SIG-M5 (cell line): ENCODE measurements around the gene CHMP1B.
"Not testable (repeated sequence)": the region's sequence is repeated elsewhere in the genome, so short reads cannot be mapped to it uniquely, and the experiment has no call there.

ENCODE experiments used
- DNase-seq: peaks from one replicate; lab custom pipeline; 2025; lab: John Stamatoyannopoulos, UW

CHMP1B gene

DNA sequence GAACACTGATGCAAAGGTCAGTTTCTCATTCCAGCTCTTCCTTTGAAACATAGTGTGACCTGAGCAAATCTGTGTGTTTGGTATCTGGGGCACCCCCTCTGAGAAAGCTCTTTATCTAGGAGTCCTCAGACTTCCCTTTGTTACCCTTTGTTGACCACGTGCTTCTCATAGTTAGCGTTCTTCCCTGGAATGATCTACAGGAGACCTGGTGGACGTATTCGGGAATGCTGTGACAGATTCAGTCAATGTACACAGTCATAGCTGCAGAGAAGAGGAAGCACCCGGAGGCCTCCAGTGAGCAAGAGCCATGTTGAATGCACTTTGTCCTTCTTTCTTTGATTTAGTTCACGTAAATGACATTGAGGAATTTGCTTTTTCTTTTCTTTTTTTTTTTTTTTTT is 10.7 kb upstream of the CHMP1B start:
- no peak for DNase-seq

DNA sequence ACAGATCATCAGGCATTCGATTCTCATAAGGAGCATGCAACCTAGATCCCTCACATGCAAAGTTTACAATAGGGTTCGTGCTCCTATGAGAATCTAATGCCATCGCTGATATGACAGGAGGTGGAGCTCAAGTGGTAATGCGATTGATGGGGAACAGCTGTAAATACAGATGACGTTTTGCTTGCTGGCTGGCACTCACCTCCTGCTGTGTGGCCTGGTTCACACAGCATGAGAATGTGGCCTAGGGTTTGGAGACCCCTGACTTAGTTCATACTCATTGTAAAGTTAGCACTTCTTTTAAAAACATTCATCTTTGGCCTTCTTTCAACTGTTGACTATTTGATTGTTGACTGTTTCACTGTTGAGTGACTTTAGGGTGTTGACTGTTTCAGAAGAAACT is 8.7 kb upstream of the CHMP1B start:
- DNase-seq = no peak

DNA sequence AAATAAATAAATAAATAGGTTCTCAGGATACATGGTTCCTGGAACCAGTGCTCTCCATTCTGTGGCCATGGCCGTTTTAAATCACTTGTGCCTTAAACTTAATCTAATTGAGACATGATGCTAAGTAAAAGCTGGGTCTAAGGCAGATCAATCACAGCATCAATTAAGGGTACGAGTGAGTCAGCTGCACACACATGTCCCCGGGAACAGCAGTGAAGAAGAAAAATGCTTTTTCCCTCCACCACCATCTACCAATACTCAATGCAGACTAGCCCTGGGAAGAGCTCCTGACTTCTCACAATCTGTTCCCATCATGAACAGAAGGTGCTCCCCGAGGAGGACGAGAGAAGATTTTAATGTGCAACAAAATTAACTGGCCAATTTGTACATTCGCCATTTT is 6.8 kb upstream of the CHMP1B start:
- DNase-seq = no peak

DNA sequence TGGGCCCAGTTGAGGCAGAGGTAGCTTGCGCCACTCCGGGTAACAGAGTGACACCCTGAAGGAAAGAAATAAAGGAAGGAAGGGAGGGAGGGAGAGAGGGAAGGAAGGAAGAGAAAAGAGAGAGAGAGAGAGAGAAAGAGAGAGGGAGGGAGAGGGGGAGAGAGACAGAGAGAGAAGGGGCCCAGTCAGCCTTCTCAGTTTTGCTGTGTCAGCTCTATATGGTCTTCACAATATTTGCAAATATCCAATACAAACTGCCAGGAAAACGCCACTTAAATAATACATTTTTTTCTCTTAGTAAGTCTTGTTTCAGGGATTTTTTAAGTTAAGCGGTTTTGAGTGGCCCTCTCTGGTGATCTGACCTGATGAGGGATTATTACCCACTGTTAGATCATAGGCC is 5.6 kb upstream of the CHMP1B start:
- no peak for DNase-seq

DNA sequence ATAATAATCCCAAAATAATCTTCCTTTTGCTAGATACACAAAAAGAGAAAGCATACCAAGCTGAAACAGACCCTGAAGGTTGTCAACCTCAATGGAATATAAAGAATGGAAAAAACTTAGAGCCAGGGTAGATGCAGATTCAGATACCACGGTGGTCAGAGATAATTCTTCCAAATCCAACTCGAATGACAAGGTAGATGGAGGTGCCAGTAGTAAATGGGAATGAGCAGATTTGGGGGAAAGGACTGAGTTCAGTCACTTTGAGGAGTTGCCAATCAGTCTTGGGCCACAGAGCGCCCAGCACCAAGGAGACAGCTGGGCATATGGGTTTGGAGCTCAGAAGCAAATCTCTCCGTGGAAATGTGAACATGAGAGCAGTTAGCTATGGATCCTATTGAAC is 3.4 kb upstream of the CHMP1B start:
- no peak for DNase-seq

DNA sequence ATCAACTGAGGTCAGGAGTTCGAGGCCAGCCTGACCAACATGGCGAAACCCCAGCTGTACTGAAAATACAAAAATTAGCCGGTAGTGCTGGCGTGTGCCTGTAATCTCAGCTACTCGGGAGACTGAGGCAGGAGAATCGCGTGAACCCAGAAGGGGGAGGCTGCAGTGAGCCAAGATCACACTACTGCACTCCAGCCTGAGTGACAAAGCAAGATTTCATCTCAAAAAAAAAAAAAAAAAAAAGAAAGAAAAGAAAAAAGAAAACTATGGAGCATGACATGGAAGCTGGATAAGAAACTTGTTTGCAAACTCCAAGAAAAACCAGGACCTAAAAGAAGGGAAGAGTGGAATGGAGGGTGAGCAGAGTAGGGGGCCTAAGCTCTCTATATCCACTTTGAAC is 1.9 kb upstream of the CHMP1B start:
- no peak for DNase-seq

DNA sequence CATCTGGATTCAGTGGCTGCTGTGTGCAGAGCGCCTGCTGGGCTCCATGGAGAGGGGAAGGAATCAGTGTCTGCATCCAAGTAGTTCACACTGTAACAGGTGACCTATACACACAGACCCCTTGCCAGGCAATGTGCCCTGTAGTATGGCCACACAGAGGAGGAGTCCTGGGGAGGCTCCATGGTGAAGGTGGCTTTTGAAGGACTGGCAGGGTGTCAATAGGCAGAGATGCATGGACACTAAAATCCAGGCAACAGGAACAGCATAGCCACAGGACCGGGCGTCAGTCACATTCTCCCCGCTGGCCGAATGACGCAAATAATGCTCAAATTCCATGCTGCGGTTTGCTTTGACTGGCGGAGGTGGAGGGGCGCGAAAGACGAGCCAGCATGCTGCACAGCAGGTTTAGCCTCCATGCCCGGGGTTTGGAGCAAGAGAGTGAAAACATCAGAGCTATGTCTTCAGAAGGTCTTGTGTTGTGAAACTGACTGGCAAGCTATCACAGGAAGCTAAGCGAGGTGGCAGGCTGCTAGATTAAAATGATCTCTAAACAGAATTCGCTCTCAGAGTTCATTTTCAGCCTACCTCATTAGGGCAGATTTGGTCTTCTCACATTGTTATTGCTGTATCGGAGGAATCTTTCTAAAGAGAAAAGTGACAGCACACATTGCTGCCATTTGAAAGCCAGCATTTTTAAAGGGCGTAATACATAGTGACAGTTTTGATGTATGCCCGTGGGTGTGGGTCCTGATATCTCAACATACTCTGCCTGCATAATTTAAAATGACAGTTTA is 1.2 kb upstream of the CHMP1B start:
- DNase-seq = no peak

DNA sequence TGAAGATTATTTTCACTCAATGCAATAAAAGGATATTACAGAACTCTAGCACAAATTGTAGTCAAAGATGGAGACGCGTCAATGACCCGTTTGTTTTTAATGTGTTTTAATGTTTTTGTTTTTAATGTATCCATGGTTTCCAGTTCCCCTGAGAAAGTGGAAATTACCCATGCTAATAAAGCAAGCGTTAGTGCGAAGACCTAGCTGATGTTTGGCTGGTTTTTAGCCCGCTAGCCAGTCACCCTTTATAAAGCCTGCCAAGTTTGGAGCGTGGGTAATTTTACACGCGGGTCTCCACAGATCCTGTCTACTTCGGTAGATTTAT is 430 bp upstream of the CHMP1B start:
- DNase-seq = no peak

DNA sequence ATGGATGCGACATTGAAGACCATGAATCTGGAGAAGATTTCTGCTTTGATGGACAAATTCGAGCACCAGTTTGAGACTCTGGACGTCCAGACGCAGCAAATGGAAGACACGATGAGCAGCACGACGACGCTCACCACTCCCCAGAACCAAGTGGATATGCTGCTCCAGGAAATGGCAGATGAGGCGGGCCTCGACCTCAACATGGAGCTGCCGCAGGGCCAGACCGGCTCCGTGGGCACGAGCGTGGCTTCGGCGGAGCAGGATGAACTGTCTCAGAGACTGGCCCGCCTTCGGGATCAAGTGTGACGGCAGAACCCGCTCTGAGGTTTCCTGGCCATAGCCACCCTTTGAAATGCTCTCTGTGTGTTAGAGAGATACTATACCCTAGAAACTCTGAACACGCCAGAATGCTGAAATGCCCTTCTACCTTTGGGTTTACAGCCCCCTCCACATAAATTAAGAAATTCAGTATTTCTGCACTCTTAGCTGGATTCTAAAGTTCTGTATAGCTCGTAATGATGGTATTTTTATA is 659 bp downstream of the CHMP1B start:
- no peak for DNase-seq

DNA sequence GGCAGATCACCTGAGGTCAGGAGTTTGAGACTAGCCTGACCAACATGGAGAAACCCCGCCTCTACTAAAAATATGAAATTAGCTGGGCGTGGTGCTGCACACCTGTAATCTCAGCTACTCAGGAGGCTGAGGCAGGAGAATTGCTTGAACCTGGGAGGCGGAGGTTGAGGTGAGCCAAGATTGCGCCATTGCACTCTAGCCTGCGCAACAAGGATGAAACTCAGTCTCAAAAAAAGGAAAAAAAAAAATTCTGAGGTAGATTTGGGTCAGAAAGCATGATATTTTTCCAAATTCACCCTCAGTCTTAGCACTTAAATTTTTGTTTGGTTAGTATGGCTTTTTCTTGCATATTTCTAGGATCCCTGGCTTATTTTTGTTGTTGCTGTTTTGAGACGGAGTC is 3.3 kb downstream of the CHMP1B start:
- DNase-seq = not testable (repeated sequence)

DNA sequence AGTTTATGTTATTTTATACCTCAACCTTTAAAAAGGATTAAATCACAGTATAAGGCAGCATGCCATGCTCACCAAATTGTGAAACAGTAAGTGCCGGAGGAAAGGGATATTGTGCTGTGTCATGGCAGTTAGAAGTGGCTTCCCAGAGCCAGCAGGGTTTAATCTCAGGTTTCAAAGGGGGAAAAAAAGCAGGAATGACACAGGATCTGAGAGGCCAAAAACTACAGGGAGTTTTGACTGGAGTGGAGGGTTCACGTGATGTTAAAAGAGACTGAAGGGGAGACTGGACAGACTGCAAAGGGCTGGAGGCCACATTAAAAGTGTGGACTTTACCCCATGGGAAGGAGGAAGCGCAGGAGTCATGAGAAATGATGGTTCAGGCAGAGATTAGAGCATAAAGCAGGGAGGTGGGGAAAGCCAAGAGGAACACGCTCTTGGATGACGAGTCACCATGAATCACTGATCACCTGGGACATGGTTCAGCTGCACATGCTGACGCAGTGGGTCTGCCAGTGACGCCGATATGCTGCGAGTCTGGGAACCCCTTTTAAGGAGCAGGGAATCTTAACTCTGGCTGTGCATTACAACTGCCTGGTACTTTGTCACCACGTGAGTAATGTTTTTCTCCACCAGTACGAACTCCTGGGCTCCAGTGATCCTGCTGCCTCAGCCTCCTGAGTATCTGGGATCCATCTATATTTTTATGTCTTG is 6.1 kb downstream of the CHMP1B start:
- no peak for DNase-seq

DNA sequence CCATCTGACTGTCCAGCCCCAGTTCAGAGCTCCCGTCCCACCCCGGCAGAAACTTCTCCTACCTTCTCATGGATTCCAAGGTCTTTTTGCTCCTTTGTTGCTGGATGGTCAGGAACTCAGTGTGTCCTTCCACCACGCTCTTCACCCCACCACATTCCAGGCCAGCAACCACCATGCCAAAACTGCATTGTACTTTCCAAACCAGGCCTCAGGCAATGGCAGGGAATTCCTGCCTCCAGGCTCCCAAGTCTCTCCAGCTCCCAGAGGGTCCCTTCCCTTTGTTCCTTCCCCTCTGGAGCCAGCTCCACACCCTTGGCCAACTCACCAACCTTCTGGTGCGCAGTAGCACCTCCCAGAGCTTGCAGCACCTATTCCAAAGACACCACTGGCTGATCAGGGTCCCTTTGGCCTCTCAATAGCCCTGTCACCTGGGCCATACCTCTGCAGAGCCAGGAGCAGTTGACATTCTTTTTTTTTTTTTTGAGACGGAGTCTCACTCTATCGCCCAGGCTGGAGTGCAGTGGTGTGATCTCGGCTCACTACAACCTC is 8.1 kb downstream of the CHMP1B start:
- no peak for DNase-seq

DNA sequence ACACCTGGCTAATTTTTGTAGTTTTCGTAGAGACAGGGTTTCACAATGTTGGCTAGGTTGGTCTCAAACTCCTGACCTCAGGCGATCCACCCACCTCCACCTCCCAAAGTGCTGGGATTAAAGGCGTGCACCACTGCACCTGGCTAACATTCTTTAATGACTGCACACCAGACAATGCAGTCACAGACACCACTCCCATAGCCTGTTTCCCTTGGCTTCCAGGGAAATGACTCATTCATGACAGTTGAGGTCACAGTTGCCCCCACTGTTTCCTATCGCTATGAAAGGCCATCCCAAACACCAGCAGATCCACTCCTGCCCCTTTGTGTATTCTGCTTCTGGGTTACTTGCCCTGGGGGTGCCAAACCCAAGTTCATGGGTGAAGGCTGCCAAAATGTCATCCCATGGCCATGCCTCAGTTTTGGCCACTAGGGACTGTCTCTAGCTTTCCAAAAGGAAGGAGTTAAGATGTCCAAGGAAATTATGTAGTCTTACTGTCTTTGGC is 8.7 kb downstream of the CHMP1B start:
- no peak for DNase-seq

DNA sequence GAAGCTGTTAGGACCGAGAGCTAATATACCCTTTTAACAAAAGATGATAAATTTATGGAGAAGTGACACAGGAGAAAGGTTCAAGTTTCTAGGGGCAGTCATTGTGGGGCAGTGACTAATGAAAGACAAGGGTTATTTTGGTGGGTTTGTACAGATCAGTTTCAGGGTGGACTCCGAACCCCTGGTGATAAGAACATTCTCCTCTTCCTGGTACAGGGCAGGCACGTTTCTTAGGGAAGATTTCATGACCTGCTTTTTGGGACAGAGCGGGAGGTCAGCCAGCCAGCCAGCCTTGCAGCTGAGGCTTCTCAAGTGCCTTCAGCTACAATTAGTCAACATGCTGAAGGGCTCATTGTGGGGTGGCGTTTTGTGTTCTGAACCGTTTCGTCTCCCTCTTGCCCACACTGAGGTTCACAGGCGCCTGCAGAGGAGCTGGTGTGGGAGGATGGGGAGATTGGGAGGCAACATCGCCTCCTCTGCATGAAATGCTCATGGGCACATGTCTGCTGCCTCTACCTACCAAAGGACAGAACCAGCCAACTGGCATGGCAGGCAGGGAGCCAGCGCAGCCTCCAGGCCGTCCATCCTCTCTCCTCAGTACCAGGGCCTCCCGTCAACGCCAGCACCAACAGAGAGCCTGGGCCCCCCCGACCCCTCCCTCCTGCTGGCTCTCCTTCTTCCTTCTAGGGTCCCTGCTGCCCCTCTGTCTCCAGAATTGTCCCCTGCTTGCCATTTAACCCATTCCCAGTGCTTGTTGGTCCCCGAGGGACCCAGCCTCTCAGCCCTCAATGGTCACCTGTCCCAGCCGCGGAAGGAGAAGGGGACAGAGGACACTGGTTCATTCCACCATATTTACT is 9.6 kb downstream of the CHMP1B start:
- DNase-seq = no peak

DNA sequence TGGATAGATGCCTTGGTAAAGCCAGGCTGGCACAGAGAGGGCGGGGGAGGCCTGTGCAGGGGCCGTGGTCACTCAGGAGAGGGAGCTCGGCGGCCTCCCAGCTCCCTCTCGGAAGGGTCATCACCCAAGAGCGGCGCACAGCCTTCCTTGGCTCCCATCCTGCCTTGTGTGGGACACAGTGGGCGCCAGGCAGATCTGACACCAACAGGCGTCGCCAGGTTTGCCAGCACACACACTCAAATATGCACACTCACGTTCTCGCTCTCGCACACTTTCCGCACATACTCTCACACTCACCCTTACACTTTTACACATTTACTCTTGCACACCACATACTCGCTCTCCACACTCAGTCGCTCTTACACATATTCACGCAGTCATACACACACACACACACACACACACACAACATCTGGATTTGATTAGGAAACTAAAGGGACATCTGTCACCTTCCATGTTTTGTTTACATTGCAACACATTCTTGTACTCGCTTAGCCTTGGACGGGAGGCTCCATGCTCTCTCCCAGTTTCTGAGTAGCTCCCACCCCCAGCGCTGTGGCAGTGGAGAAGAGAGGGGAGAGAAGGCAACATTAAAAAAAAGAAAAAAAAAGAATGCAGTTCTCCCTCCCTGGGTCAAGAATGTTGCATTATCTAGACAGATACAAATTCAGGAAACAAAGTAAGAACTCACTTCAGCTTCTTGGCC is 10.5 kb downstream of the CHMP1B start:
- no peak for DNase-seq

DNA sequence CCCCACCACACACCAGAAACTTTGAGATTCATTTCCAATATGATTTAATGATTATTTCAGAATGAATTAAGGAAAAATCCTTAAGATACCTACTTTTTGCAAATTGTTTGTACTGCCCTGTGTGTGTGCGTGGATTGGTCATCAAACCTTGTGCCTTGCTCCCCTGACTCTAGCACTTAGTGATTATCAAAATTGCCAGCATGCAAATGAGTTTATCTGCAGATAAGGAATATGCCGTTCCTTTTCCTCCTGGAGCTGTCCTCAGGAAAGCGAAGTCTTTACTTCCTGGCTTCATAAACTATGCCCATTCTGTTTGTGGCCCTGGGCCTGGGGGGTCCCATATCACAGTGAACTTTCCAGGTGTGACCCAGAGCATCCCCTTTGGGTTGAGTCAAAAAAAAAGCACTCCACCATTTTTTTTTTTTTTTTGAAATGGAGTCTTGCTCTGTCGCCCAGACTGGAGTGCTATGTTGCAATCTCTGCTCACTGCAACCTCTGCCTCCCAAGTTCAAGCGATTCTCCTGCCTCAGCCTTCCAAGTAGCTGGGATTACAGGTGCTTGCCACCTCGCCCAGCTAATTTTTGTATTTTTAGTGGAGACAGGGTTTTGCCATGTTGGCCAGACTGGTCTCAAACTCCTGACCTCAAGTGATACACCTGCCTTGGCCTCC is 11.4 kb downstream of the CHMP1B start:
- no peak for DNase-seq

DNA sequence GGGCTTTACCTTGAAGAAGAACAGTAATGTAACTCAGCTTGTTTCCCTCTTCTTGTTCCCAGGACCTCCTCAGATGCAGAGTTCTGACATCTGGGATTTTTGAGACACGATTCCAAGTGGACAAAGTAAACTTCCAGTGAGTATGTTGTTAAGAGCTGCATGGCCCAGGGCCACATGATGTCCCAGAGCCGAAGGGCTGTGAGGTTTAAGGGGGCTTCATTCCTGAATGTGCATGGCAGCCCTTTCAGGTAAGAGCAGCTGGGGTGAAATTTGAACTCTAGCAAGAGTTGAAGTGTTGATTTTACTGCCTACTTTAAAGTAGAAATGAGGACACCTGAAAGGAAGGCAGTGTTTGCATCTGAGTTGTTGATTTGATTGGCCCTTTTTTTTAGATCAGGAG is 13.3 kb downstream of the CHMP1B start:
- DNase-seq = no peak

DNA sequence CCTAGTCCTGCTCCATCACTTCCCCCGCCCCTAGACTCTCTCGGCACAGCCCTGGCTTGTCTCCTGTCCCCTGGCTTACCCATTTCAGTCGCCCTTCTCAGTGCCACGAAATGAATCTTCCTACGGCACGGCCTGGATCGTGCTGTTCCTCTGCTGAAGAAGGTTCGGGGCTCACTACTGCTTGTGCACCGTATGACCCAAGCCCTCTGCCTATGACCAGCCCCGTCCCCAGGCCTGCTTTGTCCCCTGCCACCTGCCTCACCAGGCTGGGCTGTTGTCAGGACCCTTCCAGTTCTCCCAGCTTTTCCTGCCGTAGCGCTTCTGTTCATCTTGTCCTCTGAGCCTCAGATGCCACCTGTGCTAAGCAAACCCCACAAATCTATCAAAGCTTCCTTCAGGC is 13.9 kb downstream of the CHMP1B start:
- DNase-seq = no peak

DNA sequence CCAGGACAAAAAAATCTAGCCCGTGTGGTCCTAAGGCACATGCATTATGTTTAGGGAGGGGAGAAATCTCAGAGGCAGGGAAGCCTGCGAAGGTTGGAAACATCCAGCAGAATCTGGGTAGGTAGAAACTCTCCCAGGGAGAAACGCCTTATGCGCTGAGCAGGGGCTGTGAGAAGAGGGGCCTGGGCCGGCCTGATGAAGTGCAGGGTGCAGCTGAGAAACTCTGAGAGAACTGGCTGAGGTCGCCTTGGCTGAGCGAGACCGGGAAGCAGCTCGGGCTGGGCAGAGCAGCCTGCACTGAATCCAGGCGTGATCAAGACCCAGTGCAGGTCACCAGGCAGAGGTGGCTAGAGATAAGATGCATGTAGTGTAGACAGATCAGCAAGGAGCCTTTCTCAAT is 15.1 kb downstream of the CHMP1B start:
- DNase-seq = no peak

DNA sequence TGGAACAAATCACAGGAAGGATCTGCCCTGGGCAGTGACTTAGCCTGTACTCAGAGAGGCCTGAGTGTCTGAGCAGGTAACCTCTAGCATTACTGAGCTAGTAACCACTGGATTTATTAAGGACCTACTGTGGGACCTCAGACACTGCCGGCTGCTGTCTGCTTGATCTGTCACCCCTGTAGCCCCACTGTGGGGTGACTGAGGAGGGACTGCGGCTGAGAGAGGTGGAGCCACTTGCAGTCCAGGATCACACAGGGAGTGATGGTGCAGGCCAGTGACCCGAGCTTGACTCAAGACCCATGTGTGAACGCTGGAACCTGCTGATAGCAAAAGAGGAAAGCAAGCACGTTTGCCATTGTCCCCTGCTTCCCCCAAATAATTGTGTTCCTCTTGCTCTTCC is 15.6 kb downstream of the CHMP1B start:
- no peak for DNase-seq

DNA sequence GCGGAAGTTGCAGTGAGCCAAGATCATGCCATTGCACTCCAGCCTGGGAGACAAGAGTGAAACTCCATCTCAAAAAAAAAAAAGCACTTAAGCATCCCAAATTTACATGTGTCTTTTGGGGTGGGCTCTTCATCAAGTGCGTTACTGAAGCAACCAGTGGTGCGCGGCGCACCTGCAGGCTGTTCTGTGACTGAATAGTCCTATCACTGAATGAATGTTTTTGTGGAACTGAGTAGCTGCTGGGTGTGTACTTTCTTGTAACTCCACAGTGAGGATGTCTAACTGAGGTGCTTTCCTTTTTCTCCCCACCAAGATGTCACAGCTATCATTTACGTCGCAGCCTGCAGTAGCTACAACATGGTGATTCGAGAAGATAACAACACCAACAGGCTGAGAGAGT is 17.0 kb downstream of the CHMP1B start:
- DNase-seq = no peak
